HG02973 (cell line): ENCODE data around the gene DENND4A.

Experiments used
- ATAC-seq: cut with Tn5 transposase; IDR thresholded peaks from one replicate; pipeline ENCODE4 v1.9.1; 2021; ENCODE audit warnings: moderate library complexity; ENCODE audit not compliant: unreplicated experiment

DENND4A gene

GRCh38 chr15:65792138-65792987 is at the start of gene DENND4A:
DENND4A (minus strand) TSS chr15:65792293; CDS start chr15:65756450, 35,843 bp downstream.
- ATAC-seq: peak; percentile 76

GRCh38 chr15:65841121-65841930 is 49.2 kb upstream of the DENND4A start:
- ATAC-seq: no peak

- ATAC-seq: no peak
These were observed 47.9 kb upstream of the DENND4A start for GRCh38 chr15:65839985-65840384.

GRCh38 chr15:65839354-65839901 is 47.3 kb upstream of the DENND4A start:
- no peak for ATAC-seq

- no peak for ATAC-seq
These were observed 45.5 kb upstream of the DENND4A start for GRCh38 chr15:65837301-65838294.

- no peak for ATAC-seq
These were observed 44.6 kb upstream of the DENND4A start for GRCh38 chr15:65836665-65837064.

GRCh38 chr15:65835447-65835846 is 43.4 kb upstream of the DENND4A start:
- no peak for ATAC-seq

GRCh38 chr15:65834603-65835282 is 42.6 kb upstream of the DENND4A start:
- no peak for ATAC-seq

GRCh38 chr15:65833501-65834205 is 41.6 kb upstream of the DENND4A start:
- no peak for ATAC-seq

GRCh38 chr15:65832549-65833364 is 40.7 kb upstream of the DENND4A start:
- no peak for ATAC-seq

GRCh38 chr15:65829130-65829764 is 37.2 kb upstream of the DENND4A start:
- ATAC-seq: no peak

GRCh38 chr15:65828585-65828984 is 36.5 kb upstream of the DENND4A start:
- ATAC-seq: no peak

- no peak for ATAC-seq
These were observed 35.0 kb upstream of the DENND4A start for GRCh38 chr15:65827065-65827464.

GRCh38 chr15:65824941-65825544 is 33.0 kb upstream of the DENND4A start:
- no peak for ATAC-seq

- no peak for ATAC-seq
These were observed 32.1 kb upstream of the DENND4A start for GRCh38 chr15:65824031-65824743.

GRCh38 chr15:65822316-65822715 is 30.2 kb upstream of the DENND4A start:
- no peak for ATAC-seq

- no peak for ATAC-seq
These were observed 29.0 kb upstream of the DENND4A start for GRCh38 chr15:65821070-65821469.
